ENCODE results near the gene ERI3.

Gene ERI3

DNA sequence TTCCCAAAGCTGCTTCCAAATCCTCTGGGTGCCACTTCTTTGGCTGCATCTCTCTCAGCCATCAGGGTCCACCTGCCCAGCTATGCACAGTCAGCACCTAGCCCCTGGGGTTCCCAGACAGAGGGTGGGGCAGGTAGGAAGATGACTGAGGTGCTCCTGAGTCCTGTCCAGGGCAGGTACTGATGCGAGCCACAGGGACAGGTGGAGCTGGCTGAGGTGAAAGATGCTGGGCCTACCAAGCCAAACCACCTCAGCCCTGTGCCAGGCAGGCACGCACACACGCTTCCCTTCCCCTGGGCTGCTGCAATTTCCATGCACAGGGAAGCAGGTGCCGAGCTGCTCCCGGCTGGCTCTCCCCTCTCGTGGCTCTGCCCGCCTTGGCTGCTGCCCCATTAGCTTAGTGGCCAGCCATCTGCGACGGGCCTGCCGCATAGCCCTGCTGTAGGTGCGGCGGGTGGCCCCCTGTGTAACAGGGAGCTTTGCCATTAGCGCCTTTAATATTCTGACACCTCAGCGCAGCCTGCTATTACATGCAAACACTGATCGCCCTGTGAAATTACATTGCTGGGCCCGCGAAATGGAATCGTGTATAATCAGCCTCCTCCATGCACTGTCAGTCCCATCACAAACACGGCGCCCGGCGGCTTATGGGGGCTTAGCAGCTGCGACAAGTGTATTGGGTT, 102.9 kb downstream of the ERI3 start:
- no peak overlapping the region for H3K4me2 ChIP-seq (ENCODE audit: low read length)
- H3K9me3 ChIP-seq (ENCODE audit: low read length), result no peaks in the 10 kb centered on the region
- no peak overlapping the region for H3K4me3 ChIP-seq (ENCODE audit: low read depth, low read length, poor library complexity, severe bottlenecking)
- H3K36me3 ChIP-seq (ENCODE audit: insufficient read depth, low read length), result peaks cover 8% of the 10 kb centered on the region; the same call in 1 of the 2 replicates
- no peak overlapping the region for H3K27ac ChIP-seq (ENCODE audit: low read depth, low read length, poor library complexity, severe bottlenecking)
- TF ChIP-seq, protein P1, sequence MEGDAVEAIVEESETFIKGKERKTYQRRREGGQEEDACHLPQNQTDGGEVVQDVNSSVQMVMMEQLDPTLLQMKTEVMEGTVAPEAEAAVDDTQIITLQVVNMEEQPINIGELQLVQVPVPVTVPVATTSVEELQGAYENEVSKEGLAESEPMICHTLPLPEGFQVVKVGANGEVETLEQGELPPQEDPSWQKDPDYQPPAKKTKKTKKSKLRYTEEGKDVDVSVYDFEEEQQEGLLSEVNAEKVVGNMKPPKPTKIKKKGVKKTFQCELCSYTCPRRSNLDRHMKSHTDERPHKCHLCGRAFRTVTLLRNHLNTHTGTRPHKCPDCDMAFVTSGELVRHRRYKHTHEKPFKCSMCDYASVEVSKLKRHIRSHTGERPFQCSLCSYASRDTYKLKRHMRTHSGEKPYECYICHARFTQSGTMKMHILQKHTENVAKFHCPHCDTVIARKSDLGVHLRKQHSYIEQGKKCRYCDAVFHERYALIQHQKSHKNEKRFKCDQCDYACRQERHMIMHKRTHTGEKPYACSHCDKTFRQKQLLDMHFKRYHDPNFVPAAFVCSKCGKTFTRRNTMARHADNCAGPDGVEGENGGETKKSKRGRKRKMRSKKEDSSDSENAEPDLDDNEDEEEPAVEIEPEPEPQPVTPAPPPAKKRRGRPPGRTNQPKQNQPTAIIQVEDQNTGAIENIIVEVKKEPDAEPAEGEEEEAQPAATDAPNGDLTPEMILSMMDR (IDR thresholded peaks at IDR 0.05; ENCODE audit: low read length), result no peak
- TF ChIP-seq EZH2 (IDR thresholded peaks at IDR 0.05; ENCODE audit: borderline replicate concordance, low read length), result no peak
- H3K27me3 ChIP-seq (ENCODE audit: insufficient read depth, low read length), result no peaks in the 10 kb centered on the region
- no peaks in the 10 kb centered on the region for H4K20me1 ChIP-seq (ENCODE audit: insufficient read depth, low read length)
- H3F3A ChIP-seq (ENCODE audit: insufficient read depth, low read length), result no peaks in the 10 kb centered on the region
- no peak overlapping the region for H2AFZ ChIP-seq (ENCODE audit: low read length)
- H3K79me2 ChIP-seq (ENCODE audit: insufficient read depth, low read length), result no peaks in the 10 kb centered on the region
- no peaks in the 10 kb centered on the region for H3K4me1 ChIP-seq (ENCODE audit: insufficient read depth, low read length, severe bottlenecking)
- no peaks in the 10 kb centered on the region for H3K9me2 ChIP-seq (ENCODE audit: low read depth, low read length)
- no peak overlapping the region for H3K9ac ChIP-seq (ENCODE audit: low read length)

DNA sequence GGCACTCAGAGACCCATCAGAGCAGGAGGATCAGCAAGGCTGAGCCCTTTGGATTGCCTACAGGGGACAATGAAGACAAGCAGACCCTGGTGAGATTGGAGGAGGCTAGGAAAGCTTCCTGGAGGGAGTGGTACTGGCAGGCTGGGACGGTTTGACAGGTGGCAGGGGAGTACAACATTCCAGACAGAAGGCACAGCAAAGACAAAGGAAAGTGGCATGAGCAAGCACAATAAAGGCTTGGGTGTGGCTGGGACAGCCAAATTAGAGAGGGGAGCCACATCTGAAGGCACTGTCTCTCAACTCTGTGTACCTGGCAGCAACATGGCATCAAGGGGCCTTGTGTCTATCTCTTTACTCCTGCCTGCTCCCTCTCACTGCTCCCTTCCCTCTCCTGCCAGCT, 103.6 kb downstream of the ERI3 start:
- Histone ChIP-seq H3K36me3 (ENCODE audit: insufficient read depth, low read length) (0 out of 2 replicates have a peak, but pooled peaks cover 3% of the 10 kb centered on the region), H3K9ac (ENCODE audit: low read length) (no peak overlapping the region), H3F3A (ENCODE audit: insufficient read depth, low read length) (no peaks in the 10 kb centered on the region), H2AFZ (ENCODE audit: low read length) (no peak overlapping the region), H3K4me1 (ENCODE audit: insufficient read depth, low read length, severe bottlenecking) (no peaks in the 10 kb centered on the region), H3K4me3 (ENCODE audit: low read depth, low read length, poor library complexity, severe bottlenecking) (no peak overlapping the region), H3K27ac (ENCODE audit: low read depth, low read length, poor library complexity, severe bottlenecking) (no peak overlapping the region), H3K9me3 (ENCODE audit: low read length) (no peaks in the 10 kb centered on the region), H4K20me1 (ENCODE audit: insufficient read depth, low read length) (no peaks in the 10 kb centered on the region), H3K79me2 (ENCODE audit: insufficient read depth, low read length) (no peaks in the 10 kb centered on the region), H3K4me2 (ENCODE audit: low read length) (no peak overlapping the region), H3K9me2 (ENCODE audit: low read depth, low read length) (no peaks in the 10 kb centered on the region), H3K27me3 (ENCODE audit: insufficient read depth, low read length) (no peaks in the 10 kb centered on the region)
- TF ChIP-seq EZH2 (IDR thresholded peaks at IDR 0.05; ENCODE audit: borderline replicate concordance, low read length), result no peak
- TF ChIP-seq, protein P1 (IDR thresholded peaks at IDR 0.05; ENCODE audit: low read length), result no peak

DNA sequence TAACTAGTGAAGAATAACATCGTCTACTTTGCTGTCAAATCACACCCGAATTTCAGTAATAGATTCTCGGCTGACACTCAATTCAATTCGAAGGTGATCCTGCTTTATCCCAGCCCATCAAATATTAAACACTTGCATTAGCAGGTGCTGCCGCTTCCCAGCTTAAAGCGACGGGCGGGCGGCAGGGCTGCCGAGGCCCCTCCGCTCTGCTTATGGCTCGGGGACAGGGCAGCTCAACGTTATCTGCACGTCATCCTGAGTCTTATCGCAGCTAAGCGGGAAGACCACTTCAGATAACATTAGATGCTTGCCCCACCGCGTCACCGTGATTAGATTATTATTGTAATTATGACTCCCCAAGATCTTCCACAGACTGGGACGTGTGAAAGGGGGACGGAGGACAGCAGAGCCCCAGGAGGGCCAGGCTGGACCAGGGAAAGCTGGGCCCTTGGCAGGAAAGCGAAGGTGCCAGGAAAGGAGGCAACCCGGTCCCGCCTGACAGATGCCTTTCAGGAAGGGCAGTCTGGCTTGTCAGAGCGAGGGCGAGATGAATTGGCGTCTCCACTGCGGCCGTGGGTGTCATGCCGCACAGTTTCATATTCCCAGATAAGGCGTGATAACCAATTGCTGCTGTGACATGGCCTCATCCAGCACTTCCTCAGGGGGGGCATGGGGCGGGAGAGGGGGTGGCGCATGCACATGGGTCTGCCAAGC, 104.8 kb downstream of the ERI3 start:
- Histone ChIP-seq H3K4me3 (ENCODE audit: low read depth, low read length, poor library complexity, severe bottlenecking) (no peak overlapping the region), H3K36me3 (ENCODE audit: insufficient read depth, low read length) (no peaks in the 10 kb centered on the region), H4K20me1 (ENCODE audit: insufficient read depth, low read length) (no peaks in the 10 kb centered on the region), H3K4me1 (ENCODE audit: insufficient read depth, low read length, severe bottlenecking) (no peaks in the 10 kb centered on the region), H3F3A (ENCODE audit: insufficient read depth, low read length) (no peaks in the 10 kb centered on the region), H3K27me3 (ENCODE audit: insufficient read depth, low read length) (no peaks in the 10 kb centered on the region), H2AFZ (ENCODE audit: low read length) (no peak overlapping the region), H3K79me2 (ENCODE audit: insufficient read depth, low read length) (no peaks in the 10 kb centered on the region), H3K9me3 (ENCODE audit: low read length) (no peaks in the 10 kb centered on the region), H3K27ac (ENCODE audit: low read depth, low read length, poor library complexity, severe bottlenecking) (no peak overlapping the region), H3K9me2 (ENCODE audit: low read depth, low read length) (no peaks in the 10 kb centered on the region), H3K9ac (ENCODE audit: low read length) (no peak overlapping the region), H3K4me2 (ENCODE audit: low read length) (no peak overlapping the region)
- TF ChIP-seq, protein P1 (IDR thresholded peaks at IDR 0.05; ENCODE audit: low read length), result no peak
- no peak for TF ChIP-seq EZH2 (IDR thresholded peaks at IDR 0.05; ENCODE audit: borderline replicate concordance, low read length)
